Stomach (tissue), 9 donors: ENCODE results near the gene USP6NL. TPM values are rescaled to one million over a fixed set of nuclear protein-coding genes. Genes with fewer than 3 reads are reported as not detected.

Source experiments
- DNase-seq, 2 donors: peaks; one replicate each; pipeline versions ENCODE4 v3.0.0 to v3.0.0-alpha.2; 2013 to 2019
- H3K27ac ChIP-seq, 5 donors: fragments of 200-600 bp in 4 of 5; sonication (generic) in 4 of 5; one replicate each; pipeline ENCODE4 v1.5.1; 2013 to 2019; ENCODE audit warnings: mild to moderate bottlenecking in 1 of 5, moderate library complexity in 1 of 5
- H3K27me3 ChIP-seq, 3 donors: fragments of 200-600 bp; sonication (generic); one replicate each; pipeline ENCODE4 v1.5.1; 2017 to 2019; ENCODE audit warnings: mixed run types in 1 of 3
- H3K36me3 ChIP-seq, 4 donors: fragments of 200-600 bp; sonication (generic); 1 replicate in 3 of 4; 2 replicates in 1 of 4; pipeline ENCODE4 v1.5.1; 2016 to 2019
- H3K4me1 ChIP-seq, 4 donors: fragments of 200-600 bp; sonication (generic); one replicate each; pipeline ENCODE4 v1.5.1; 2016 to 2019
- H3K4me3 ChIP-seq, 4 donors: fragments of 200-600 bp; sonication (generic) in 3 of 4; one replicate each; pipeline ENCODE4 v1.5.1; 2016 to 2019; ENCODE audit warnings: mild to moderate bottlenecking in 1 of 4
- H3K9me3 ChIP-seq, 4 donors: fragments of 200-600 bp; sonication (generic); one replicate each; pipeline ENCODE4 v1.5.1; 2016 to 2019
- EP300 ChIP-seq: sonication (generic); formaldehyde crosslinking; IDR thresholded peaks from one replicate; pipeline ENCODE4 v1.6.1; 2017; ENCODE audit warnings: antibody characterized with exemption
- POLR2A ChIP-seq, 4 donors: fragments of 450-650 bp; IDR thresholded peaks; one replicate each; pipeline ENCODE4 v1.6.1; 2016; ENCODE audit warnings: antibody characterized with exemption in 4 of 4, control low read depth in 2 of 4, mild to moderate bottlenecking in 1 of 4, moderate library complexity in 1 of 4
- POLR2AphosphoS5 ChIP-seq, 3 donors: sonication (generic); formaldehyde crosslinking; IDR thresholded peaks; one replicate each; pipeline ENCODE4 v1.6.1; 2016; ENCODE audit warnings: antibody characterized with exemption in 3 of 3
- WGBS, 5 donors: extraction: QIAGEN DNeasy Blood & Tissue Kit in 3 of 5; methylation state at CpG; one replicate each; pipeline versions ENCODE4 v1.1.5 to v1.1.7; 2013 to 2018; 5-methylcytosine and 5-hydroxymethylcytosine counted together
- intact Hi-C: fragments of 100-400 bp; cut with DNase I; formaldehyde crosslinking; loops from one replicate; pipeline ENCODE4 v1.15.1; 2023; ENCODE audit warnings: low total_unique reads
- polyA plus RNA-seq, 3 donors: library from polyadenylated mRNA; stranded (reverse); fragments of 200-250 nt; gene quantifications; one replicate each; pipeline ENCODE4 v1.2.3, GENCODE V29; 2013
- total RNA-seq, 5 donors: library from RNA; depleted of rRNA; stranded (reverse); fragments of >200 nt; gene quantifications; one replicate each; pipeline versions ENCODE4 v1.1.0 to v1.2.3, GENCODE V29; 2014 to 2016
- TF ChIP-seq, protein P1 (sequence below), 7 experiments: fragments of 450-650 bp in 4 of 7; fragments of 200-600 bp in 3 of 7; sonication (generic) in 3 of 7; IDR thresholded peaks; one replicate each; pipeline ENCODE4 v1.5.1; 2016 to 2019; ENCODE audit warnings: antibody characterized with exemption in 7 of 7, control low read depth in 2 of 7, mild to moderate bottlenecking in 1 of 7
- donor health status: healthy with polysubstance abuse.
- donor health status: Bipolar disorder and iron deficiency.
- donor health status: healthy.

Gene USP6NL
- total and polyA plus RNA-seq, 8 donors, result 4.7 to 31.5 (median 6.3) TPM

DNA sequence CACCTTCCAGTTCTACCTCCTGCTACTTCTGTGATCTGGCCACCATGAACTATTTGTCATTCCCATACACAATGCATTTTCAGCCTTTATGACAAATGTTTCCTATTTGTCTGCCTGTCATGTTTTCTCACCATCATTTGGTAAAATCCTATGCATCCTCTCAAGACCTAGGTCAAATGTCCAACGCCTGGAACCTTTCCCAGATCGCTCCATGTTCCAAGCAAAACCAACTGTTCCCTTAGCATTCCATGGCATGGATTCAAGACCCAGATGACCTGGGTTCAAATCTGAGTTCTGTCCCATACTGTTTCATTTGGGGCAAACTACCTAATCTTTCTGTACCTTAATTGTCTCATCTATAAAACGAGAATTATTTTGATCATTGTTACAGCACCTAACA is 98.9 kb downstream of the USP6NL start:
- no peak for TF ChIP-seq POLR2A (IDR thresholded peaks at IDR 0.05)
- TF ChIP-seq EP300, result no peak
- TF ChIP-seq, protein P1, sequence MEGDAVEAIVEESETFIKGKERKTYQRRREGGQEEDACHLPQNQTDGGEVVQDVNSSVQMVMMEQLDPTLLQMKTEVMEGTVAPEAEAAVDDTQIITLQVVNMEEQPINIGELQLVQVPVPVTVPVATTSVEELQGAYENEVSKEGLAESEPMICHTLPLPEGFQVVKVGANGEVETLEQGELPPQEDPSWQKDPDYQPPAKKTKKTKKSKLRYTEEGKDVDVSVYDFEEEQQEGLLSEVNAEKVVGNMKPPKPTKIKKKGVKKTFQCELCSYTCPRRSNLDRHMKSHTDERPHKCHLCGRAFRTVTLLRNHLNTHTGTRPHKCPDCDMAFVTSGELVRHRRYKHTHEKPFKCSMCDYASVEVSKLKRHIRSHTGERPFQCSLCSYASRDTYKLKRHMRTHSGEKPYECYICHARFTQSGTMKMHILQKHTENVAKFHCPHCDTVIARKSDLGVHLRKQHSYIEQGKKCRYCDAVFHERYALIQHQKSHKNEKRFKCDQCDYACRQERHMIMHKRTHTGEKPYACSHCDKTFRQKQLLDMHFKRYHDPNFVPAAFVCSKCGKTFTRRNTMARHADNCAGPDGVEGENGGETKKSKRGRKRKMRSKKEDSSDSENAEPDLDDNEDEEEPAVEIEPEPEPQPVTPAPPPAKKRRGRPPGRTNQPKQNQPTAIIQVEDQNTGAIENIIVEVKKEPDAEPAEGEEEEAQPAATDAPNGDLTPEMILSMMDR (IDR thresholded peaks at IDR 0.05), result no peak
- no peak for TF ChIP-seq POLR2AphosphoS5 (IDR thresholded peaks at IDR 0.05)
- Histone ChIP-seq H3K4me1 (peaks cover 0 to 15% (median 3%) of the 10 kb centered on the region in 4 donors), H3K36me3 (peaks cover 0 to 10% (median 7%) of the 10 kb centered on the region in 4 donors), H3K4me3 (no peak overlapping the region), H3K9me3 (no peaks in the 10 kb centered on the region), H3K27me3 (no peaks in the 10 kb centered on the region), H3K27ac (no peak overlapping the region)
- DNase-seq, result no peak
- WGBS, 5 donors, result 84 to 94% (median 88%) methylated on average over 3 of the region's 3 CpGs
- intact Hi-C loops, result loop anchor here (5.0 kb wide), 1 partner anchor 250 kb away; no protein-coding TSS in a partner anchor

DNA sequence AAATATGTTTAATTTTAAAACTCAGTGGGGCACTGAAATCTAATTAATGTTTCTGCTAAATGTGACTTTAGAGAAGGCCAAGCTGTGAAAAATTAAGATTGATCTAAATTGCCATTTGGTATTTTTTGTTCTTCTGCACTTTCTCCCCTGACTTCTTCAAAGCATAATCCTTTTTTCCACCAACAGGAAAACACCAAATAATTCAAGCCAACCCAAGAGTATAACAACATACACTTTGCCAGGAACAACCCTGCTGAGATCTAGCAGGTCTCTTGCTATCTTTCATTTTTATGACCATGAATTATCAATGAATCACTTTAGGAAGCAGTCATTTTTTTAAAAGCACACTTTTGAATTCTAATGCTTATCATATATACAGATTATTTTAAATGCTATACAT is 100.1 kb downstream of the USP6NL start:
- H3K4me3 ChIP-seq, result no peak overlapping the region
- TF ChIP-seq, protein P1 (IDR thresholded peaks at IDR 0.05), result no peak
- TF ChIP-seq POLR2AphosphoS5 (IDR thresholded peaks at IDR 0.05) (no peak), EP300 (no peak), POLR2A (IDR thresholded peaks at IDR 0.05) (no peak)
- H3K36me3 ChIP-seq, result peaks cover 0 to 12% (median 8%) of the 10 kb centered on the region in 4 donors
- intact Hi-C loops, result loop anchor here (5.0 kb wide), 1 partner anchor 251 kb away; no protein-coding TSS in a partner anchor
- H3K27ac ChIP-seq, result no peak overlapping the region
- no peaks in the 10 kb centered on the region for H3K9me3 ChIP-seq
- no peaks in the 10 kb centered on the region for H3K27me3 ChIP-seq
- peaks cover 0 to 10% (median 3%) of the 10 kb centered on the region in 4 donors for H3K4me1 ChIP-seq
- DNase-seq, result no peak

- Histone ChIP-seq H3K4me3 (no peak overlapping the region), H3K27ac (no peak overlapping the region), H3K9me3 (no peaks in the 10 kb centered on the region), H3K36me3 (peaks cover 0 to 12% (median 8%) of the 10 kb centered on the region in 4 donors), H3K4me1 (peaks cover 0 to 5% (median 2%) of the 10 kb centered on the region in 4 donors), H3K27me3 (no peaks in the 10 kb centered on the region)
- intact Hi-C loops, result loop anchor here (5.0 kb wide), 1 partner anchor 252 kb away; no protein-coding TSS in a partner anchor
- no peak for DNase-seq
- TF ChIP-seq POLR2AphosphoS5 (IDR thresholded peaks at IDR 0.05) (no peak), POLR2A (IDR thresholded peaks at IDR 0.05) (no peak), EP300 (no peak)
- TF ChIP-seq, protein P1 (IDR thresholded peaks at IDR 0.05), result no peak
- 76 to 87% (median 86%) methylated on average over 3 of the region's 3 CpGs for WGBS, 5 donors
These were observed 100.7 kb downstream of the USP6NL start for GRCh38 chr10:11510736-11511135.

DNA sequence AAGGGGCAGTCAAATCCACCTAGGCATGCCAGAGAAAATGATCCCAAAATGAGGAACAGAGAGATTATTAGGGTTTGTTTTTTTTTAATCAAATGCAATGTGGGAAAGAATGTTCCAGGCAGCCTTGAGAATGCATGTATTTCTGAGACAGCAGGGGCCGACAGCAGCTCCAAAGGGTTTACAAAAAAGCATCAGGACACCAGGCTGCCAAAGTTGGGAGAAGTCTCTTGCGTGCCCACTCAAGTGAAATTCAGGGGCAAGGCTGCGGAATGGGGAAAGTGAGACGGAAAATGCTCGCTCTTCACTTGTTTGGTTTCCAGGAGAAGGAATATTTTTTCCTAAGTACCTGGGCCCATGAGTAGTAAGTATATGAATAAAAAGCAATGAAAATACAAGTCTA is 101.2 kb downstream of the USP6NL start:
- Histone ChIP-seq H3K36me3 (peaks cover 0 to 12% (median 8%) of the 10 kb centered on the region in 4 donors), H3K4me3 (no peak overlapping the region), H3K9me3 (no peaks in the 10 kb centered on the region), H3K4me1 (no peaks in the 10 kb centered on the region), H3K27ac (no peak overlapping the region), H3K27me3 (no peaks in the 10 kb centered on the region)
- no peak for DNase-seq
- WGBS, 5 donors, result 86 to 98% (median 91%) methylated on average over 5 of the region's 5 CpGs
- TF ChIP-seq, protein P1 (IDR thresholded peaks at IDR 0.05), result no peak
- TF ChIP-seq POLR2AphosphoS5 (IDR thresholded peaks at IDR 0.05) (no peak), EP300 (no peak)
- intact Hi-C loops, result loop anchor here (5.0 kb wide), 1 partner anchor 252 kb away; no protein-coding TSS in a partner anchor
